ENCODE measurements around the gene UNC5C. TPM values are rescaled to one million over a fixed set of nuclear protein-coding genes. Genes with fewer than 3 reads are reported as not detected.

Gene UNC5C
- total RNA-seq, 1 experiment from 2014 or later, result not detected

DNA sequence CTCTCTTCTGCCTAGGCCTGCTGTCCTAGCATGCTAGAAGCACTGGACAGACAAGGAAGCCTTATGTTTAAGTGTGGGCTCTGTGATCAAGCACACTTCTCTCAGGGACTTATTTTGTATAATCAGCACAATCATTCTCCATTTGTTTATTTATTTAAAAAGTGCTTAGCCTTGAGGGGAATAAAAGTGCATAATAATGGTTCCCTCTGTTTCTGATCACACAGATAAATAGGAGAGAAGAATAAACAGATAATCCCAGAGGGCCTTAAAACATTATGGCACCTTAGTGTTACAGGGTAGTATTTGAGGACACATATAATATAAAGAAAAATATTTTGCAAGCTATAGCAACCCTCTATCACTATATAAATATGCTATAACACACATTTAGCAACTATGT lies 146.5 kb downstream of the UNC5C start:
- DNase-seq (ENCODE audit: low spot score), result no peak

DNA sequence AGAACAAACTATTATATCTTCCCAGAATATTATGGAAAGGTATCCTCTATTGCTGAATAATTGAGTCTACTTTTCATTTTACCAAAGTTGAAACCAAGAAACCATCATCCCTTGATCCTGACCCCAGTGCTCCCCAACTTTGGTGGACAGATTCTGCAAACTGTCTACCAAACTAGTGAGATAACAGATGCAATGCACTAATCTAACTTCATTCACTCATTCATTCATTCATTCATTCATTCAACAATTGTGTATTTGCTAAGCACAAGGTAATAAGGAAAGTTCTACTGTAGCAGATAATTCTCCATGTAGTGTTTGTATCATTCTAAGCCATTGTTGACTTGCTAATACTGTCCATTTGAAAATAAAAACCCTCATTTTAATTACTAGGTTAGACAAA lies 150.6 kb downstream of the UNC5C start:
- DNase-seq (ENCODE audit: low spot score), result no peak

DNA sequence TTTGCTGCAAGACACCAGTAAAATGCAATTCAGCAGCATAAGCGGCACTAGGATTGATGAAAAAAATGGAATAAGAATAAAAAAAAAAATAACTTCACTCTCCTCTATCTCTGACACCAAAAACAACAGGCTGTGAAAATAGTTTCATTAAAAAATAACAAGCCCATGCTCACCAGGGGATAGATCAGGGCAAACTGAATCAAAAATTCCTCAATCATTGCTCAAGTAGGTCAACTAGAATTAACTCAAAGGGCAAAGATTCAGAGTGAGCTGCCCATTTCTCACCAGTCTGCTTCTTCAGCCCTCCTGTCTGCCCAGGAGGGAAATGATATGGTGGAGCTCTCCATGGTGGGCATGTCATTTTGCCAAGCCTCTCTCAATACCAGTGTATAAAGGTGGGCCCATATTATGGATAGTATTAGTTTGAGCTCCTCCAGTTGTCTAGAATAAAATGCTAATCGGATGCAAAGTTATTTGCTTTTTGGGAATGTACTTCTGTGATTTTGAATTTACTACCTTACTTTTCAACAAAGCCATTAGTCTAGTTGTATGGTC lies 153.9 kb downstream of the UNC5C start:
- no peak for DNase-seq (ENCODE audit: low spot score)

DNA sequence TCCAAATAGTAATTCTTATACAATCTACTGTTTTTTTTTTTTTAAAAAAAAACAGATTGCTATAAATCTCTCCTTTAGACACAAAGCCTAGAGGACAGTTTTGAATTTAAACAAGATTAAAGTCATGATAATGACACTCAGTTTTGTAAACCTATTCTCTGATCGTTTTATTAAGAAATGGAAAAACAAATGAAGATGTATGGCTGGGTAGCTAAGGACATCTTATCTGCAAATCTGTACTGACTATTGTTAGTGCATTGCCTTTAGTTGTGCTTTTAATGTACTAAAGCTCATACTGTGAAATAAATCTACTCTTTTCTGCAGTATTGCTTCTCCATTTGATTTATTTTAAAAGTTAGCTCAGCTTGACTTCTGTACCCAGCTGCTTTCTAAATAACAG lies 155.0 kb downstream of the UNC5C start:
- DNase-seq (ENCODE audit: low spot score), result no peak

DNA sequence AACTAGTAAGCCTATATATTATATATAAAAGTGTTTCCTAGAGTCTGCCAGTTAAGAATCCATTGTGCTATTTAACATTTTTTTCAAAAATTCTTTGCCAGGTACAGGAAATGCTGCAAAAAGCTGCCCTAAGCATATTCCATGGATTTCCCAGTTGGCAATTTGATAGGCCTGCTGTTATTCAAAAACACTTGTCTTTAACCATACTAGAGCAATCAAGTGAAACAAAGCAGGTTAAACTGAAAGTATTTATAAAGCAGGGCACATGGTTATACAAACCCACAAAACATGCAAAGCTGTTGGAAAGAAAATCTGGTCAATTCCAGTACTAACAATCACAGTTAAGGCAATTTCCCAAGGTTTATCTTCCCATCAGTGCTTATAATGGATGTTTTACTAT lies 159.9 kb downstream of the UNC5C start:
- no peak for DNase-seq (ENCODE audit: low spot score)

DNA sequence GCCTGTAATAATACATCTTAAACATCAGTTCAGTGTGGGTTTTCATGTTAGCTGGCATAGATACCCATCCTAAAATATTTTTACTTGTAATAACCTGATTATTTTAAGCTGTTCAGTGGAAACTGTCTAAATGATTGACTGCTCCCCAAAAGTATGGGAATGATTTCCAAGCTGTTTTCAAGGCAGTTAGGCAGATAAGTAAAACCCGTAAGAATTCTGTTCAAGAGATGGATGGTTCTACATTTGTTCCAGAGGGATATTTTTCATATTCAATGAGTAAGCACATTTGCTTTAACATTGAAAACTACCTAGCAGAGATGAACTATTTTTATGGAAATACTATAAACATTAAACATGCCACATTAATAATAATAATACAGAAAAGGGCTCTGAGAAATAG lies 161.1 kb downstream of the UNC5C start:
- no peak for DNase-seq (ENCODE audit: low spot score)

DNA sequence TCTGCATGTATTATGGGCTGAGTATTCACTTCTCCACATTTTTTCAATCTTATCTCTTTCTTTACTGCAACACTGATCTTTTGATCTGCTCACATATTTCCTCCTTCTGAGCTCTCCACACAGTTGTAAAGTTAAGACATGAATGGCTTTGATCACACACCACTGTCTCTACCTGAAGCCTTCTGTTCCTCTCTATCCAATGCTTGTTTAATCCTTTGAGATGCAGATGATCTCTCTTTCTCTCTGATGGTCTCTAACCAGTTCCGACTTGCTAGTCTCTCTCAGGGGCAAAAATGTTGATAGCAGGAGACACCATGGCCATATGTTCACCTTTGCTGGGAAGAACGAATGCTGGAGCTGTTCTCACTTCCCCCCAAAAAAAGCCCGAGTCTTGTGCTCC lies 162.4 kb downstream of the UNC5C start:
- DNase-seq (ENCODE audit: low spot score), result no peak

DNA sequence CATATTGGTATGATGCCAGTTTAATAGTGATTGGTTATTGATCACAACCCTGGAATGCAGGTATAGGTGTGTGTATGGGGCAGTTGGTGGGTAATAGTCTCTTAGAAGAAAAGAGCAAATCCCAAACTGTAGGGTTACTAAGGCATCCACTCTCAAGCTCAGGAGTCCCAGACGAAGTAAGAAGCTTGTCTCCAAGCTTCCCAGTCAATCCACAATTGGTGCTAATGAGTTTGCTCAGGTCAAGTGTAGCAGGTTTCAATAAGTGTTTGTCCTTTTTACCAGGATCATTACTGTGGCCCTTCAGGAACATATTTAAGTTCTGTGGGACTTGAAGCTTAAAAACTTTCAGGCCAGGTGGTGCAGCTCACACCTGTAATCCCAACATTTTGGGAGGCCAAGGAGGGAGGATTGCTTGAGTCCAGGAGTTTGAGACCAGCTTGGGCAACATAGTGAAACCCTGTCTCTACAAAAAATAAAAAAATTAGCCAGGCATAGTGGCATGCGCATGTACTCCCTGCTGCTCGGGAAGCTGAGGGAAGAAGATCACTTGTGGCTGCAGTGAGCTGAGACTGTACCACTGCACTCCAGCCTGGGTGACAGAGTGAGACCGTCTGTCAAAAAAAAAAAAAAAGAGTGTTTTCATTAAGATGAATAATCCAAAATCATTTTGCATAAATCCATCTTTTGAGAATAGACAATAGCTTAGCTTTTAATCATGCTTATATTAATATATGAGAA lies 166.8 kb downstream of the UNC5C start:
- DNase-seq (ENCODE audit: low spot score), result no peak

DNA sequence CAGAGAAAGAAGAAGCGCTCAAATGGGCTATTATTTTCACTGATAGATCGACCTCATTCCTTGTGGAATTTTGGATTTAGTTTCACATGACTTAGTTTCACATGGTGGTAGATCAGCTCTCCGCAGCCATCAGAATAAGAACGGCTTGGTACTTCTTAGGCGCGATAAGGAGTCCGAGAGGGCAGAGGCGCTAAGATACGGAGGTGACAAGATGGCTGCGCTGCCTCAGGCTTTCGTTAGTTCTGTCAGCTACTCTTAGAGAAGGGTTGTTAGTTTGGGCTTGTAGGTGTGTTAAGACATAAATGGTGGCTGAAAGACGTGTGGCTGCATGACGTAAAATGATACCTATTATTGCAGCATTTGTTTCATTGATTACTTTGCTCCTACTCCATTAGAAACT lies 169.1 kb downstream of the UNC5C start:
- no peak for DNase-seq (ENCODE audit: low spot score)

DNA sequence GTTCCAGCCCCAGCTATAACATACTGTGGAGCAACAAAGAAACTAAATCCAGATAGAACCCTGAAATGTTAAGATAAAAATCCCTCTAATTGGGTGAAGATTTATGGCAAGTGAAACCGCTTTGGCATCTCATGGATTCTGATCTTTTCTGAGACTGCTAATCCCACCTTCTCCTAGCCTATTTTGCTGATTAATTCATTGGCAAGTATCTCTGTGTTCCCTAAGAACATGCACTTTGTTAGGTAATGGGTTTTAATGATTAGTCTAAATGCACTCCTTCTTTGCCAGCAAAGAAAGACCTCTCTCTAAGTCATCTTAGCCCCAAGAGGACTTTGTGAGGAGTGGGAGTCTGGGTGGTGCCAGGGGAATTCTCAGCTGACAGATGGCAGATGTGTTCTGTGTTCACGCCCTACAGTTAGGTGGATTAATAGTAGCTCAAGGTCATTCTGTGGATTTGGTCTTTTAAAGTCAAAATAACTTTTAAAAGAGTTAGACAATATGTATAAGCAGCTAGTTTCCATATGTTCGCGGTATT lies 171.3 kb downstream of the UNC5C start:
- no peak for DNase-seq (ENCODE audit: low spot score)

DNA sequence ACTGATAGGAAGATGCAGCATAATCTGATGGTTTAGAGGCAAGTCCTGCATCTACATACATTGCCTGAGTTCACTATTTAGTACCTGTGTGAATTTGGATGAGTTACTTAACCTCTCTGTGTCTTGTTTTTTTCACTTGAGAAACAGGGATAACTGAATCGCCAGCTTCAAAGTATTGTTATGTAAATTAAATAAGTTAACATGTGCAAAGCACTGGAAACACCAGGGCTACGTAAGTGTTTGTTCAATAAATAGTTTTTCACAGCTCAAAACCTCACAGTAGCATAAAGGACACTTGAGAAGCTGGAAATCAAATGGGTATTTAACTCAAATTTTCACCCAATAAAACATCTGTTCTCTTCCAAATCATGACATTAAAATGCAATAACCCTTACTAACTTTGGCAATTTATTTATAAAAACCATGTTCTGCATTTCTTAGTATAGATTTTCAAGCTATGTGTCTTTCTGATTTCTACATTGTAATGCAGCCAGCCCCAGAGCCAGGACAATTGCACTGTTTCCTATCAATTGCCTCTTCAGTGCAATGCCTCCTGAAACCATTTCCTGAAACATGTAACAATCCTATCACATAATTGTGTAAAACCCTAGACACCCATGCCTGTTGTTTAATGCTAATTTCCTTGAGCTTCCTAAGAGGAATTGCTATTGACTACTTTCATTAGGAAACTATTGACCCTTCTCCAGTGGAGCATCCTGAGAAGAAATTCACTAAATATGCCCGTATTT lies 177.1 kb downstream of the UNC5C start:
- no peak for DNase-seq (ENCODE audit: low spot score)

DNA sequence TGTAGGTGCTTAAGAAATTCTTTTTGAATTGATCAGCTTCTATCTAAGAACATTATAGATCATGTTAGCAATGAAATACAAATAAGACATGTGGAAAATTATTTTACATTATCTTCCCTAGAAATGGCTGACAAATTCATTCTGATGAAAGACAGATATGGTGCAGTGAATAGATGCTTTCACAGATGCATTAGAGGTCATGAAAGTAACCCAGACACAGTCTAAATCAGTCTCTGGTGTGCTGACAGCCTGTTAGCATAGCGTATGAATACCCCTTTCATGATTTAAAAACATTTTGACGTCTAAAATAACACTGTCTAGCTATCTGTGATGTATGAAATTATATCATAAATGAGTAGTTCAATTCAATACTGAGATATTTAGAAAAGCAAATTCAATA lies 180.9 kb downstream of the UNC5C start:
- no peak for DNase-seq (ENCODE audit: low spot score)

DNA sequence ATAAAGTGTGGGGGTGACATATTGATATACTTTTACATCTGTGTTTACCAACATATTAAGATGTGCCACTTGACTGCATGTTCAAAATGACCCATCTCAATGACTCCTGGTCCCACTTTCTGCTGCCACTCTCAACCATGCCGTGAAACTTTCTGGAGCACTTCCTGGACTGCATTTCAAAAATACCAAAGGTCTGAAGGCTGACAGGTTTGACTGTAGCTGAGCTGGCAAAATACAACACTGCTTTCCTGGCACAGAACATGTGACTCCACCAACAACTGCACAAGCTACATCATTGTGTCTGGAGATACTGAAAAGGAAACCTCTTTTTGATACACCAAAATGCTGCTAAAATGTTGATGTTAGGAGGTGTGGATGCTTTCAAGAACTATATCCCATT lies 184.8 kb downstream of the UNC5C start:
- no peak for DNase-seq (ENCODE audit: low spot score)

DNA sequence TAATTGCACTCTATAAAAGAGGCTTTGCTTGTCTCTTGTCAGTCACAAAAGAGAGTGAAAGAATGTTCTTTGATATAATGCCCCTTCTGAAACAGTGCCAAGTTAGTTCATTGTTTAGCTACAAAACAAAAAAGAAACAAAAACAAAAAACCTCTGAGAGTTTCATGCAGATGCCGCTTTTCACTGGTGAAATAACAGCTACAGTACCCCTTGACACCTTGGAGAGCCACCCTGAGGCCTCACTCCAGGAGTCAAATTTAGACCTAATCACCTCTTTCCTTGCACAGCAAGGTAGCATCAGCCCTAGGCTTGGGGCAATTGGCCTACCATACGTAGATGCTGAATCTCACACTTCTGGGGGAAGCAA lies 185.2 kb downstream of the UNC5C start:
- no peak for DNase-seq (ENCODE audit: low spot score)

DNA sequence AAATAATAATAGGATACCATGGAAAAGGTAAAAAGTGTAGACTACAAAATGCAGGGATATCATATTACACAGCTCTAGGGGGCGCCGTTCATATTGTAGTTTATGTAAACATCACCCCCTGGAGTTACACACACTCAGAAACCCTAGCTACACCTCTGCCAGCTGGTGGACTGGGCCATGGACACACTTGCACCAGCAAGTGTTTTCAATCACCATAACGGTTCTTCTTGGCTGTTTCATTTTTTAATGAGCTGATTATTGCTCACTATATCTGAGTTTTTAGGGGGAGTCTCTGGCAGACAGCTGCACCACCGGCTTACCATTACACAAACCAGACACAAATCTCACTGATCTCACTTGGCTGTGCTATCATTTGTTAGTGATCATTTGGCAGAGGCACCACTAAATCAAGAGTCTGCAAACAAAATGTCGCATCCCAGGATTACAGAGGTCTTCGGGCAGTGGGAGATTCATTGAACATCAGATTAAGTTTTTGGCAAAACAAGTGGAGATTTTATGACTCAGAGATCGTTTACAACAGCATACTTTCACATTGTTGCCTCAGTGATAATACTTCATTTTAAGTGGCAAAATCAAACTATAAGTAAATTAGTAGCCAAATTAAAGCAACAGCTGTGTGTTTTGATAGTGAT lies 185.7 kb downstream of the UNC5C start:
- peak; percentile 10 for DNase-seq (ENCODE audit: low spot score)

DNA sequence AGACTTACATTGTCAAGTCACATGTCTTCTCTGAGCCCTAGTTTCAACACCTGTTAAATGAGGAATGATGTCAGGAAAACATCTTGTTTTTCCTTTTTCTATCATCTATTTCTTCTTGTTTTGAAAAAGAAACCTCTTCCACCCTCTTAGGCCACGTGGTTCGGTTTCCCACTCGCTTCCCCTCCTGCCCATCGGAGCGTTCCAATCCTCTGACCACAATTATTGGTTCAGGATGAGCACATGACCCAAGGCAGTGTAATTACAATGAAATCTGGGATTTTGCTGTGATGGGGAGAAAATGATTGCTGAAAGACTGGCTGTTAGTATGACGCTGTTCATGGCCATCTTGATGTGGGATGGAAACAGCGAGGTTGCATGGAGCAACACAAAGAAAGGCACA lies 186.7 kb downstream of the UNC5C start:
- DNase-seq (ENCODE audit: low spot score), result no peak

DNA sequence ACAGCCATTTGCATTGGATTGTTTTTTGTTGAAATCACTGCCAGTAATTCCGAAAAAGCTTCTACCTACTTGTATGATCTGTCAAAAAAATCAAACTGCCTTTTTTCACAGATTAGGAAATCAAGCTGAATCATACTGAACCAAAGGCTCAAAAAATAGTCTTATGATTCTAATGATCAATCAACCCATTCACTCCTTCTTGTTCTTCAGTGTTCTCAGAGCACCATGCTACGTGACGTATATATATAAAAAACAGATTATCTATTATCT lies 187.1 kb downstream of the UNC5C start:
- no peak for DNase-seq (ENCODE audit: low spot score)

DNA sequence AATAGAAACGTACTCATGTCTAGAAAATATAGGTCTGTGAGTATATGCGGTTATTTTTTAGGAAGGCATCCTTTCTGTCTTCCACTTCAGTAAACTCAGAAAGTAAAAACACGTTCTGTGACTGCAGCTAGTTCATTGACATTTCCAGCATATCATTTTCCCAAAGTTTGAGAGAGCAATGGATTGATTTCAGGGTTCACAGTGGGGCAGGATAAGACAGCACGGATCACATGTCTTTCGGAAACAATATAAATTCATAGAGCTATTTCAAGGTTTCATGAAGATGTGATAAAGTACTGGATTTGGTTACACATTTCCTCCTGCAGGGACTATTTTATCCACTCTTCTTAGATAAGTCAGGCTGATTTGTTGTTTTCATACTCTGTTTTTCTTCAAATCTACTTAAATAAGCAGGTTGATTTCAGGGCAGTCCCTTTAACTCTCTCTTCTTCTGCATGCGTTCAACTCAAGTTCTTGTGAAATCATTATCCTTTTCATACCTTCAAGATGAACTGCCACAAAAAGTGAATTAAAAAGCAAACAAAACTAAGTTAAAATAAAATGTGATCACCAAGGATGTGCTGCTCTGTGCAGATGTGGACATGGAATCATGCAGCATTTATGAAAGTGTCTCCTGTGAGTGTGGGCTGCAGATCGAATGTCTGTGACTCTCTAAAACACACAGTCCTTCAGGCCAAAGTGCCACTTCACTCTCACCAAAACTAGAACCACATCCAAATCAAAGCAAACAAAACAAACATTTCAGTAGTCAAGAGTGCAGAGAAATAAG lies 187.7 kb downstream of the UNC5C start:
- DNase-seq (ENCODE audit: low spot score), result no peak

DNA sequence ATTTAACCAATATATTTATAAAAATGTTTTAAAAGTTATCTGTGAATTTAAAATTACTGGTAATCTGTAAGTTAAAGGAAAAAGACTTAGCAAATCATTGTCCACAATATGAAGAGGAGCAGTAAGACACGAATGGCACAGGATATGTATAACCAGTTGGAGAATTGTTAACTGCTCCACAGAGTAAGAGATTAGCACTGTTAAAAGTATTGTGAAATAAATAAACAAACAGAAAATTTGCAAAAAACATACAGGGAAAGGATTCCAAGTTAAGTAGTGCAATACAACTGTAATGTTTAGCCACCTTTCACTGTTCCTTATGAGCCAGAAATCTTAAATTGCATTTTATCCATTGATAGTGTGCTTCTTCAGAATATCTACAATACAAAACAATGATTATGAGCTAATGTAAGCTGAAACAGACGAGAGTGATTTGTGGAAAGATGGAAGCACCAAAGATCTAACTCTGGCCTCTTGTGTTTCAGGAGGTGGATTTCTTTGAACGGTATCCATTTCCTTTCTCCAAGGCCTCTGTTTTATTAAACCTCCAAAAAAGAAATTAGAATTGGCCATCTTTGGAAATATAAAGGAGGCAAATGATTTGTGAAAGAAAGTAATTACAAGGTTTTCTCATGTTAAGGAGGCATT lies 188.4 kb downstream of the UNC5C start:
- no peak for DNase-seq (ENCODE audit: low spot score)

DNA sequence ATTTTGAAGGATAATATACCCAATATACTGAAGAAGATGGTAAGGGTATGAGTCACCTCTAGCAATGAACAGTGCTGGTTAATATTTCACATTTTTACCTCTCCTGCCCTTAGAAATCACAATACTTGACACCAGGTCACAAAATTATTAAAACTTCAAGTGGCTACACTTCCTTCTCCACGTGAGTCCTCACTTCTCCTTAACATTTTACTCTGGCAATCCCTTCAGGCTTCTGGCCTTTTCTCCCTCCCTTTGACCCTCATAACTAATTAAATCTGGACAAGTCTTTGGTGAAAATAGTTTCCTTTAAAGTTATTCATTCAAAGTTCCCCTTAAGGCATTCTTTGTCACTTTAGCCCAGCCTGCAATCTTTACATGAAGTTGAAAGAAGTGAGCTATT lies 190.4 kb downstream of the UNC5C start:
- DNase-seq (ENCODE audit: low spot score), result no peak

DNA sequence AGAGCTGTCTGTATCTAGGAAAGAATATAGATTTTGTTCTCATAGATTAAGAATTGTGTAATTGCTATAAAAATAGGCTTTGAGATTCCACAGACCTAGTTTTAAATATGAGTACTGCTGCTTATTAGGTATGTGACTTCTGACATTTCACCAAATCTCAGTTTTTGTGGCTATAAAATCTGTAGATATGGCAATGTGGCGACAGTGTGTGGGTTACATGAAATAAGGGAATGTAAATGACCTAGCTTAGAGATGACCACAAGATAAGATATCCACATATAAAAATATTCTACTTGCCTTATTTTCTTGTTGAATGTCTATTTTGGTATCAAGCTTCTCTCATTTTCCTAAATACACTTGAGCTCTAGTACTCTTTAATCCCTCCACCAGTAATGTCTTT lies 193.8 kb downstream of the UNC5C start:
- DNase-seq (ENCODE audit: low spot score), result no peak

All from HT-29 (cell line).